ENCODE results near the gene GPR158.

GRCh38 chr10:25562547-25562946, 387.7 kb downstream of the GPR158 start:
- TF ChIP-seq, protein P1, sequence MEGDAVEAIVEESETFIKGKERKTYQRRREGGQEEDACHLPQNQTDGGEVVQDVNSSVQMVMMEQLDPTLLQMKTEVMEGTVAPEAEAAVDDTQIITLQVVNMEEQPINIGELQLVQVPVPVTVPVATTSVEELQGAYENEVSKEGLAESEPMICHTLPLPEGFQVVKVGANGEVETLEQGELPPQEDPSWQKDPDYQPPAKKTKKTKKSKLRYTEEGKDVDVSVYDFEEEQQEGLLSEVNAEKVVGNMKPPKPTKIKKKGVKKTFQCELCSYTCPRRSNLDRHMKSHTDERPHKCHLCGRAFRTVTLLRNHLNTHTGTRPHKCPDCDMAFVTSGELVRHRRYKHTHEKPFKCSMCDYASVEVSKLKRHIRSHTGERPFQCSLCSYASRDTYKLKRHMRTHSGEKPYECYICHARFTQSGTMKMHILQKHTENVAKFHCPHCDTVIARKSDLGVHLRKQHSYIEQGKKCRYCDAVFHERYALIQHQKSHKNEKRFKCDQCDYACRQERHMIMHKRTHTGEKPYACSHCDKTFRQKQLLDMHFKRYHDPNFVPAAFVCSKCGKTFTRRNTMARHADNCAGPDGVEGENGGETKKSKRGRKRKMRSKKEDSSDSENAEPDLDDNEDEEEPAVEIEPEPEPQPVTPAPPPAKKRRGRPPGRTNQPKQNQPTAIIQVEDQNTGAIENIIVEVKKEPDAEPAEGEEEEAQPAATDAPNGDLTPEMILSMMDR (IDR thresholded peaks at IDR 0.05; ENCODE audit: control extremely low read depth in 1 of 3, insufficient read depth in 1 of 3, low read depth in 1 of 3, low read length in 3 of 3) = no peak
- no peak for TF ChIP-seq SIN3A (conservative IDR thresholded peaks at IDR 0.05 in 1 of 2, IDR thresholded peaks at IDR 0.05 in 1 of 2; ENCODE audit: low read depth in 1 of 2, low read length in 2 of 2)
- no peak for TF ChIP-seq PHF8 (conservative IDR thresholded peaks at IDR 0.05; ENCODE audit: low read depth, low read length)
- TF ChIP-seq MAX (IDR thresholded peaks at IDR 0.05) = no peak
- no peak for TF ChIP-seq MAFK (IDR thresholded peaks at IDR 0.05; ENCODE audit: low read depth, low read length)
- no peak for TF ChIP-seq FOSL1 (IDR thresholded peaks at IDR 0.05; ENCODE audit: insufficient read depth, low read depth, low read length)
- TF ChIP-seq, protein P2, sequence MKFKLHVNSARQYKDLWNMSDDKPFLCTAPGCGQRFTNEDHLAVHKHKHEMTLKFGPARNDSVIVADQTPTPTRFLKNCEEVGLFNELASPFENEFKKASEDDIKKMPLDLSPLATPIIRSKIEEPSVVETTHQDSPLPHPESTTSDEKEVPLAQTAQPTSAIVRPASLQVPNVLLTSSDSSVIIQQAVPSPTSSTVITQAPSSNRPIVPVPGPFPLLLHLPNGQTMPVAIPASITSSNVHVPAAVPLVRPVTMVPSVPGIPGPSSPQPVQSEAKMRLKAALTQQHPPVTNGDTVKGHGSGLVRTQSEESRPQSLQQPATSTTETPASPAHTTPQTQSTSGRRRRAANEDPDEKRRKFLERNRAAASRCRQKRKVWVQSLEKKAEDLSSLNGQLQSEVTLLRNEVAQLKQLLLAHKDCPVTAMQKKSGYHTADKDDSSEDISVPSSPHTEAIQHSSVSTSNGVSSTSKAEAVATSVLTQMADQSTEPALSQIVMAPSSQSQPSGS (IDR thresholded peaks at IDR 0.05; ENCODE audit: low read length) = no peak
- no peak for TF ChIP-seq TAF1 (IDR thresholded peaks at IDR 0.05; ENCODE audit: low read depth, low read length)
- no peak for TF ChIP-seq GABPA (IDR thresholded peaks at IDR 0.05; ENCODE audit: borderline replicate concordance, insufficient read depth, low read length)
- TF ChIP-seq, protein P3, sequence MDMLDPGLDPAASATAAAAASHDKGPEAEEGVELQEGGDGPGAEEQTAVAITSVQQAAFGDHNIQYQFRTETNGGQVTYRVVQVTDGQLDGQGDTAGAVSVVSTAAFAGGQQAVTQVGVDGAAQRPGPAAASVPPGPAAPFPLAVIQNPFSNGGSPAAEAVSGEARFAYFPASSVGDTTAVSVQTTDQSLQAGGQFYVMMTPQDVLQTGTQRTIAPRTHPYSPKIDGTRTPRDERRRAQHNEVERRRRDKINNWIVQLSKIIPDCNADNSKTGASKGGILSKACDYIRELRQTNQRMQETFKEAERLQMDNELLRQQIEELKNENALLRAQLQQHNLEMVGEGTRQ (IDR thresholded peaks at IDR 0.05; ENCODE audit: low read length) = no peak
- TF ChIP-seq KDM1A (IDR thresholded peaks at IDR 0.05; ENCODE audit: borderline replicate concordance, low read length) = no peak
